ENCODE results near the gene SCG5. TPM values are rescaled to one million over a fixed set of nuclear protein-coding genes. Genes with fewer than 3 reads are reported as not detected.

SCG5 gene
- total and polyA plus RNA-seq, 2 experiments from 2014 or later = 9.0 to 20.2 TPM

DNA sequence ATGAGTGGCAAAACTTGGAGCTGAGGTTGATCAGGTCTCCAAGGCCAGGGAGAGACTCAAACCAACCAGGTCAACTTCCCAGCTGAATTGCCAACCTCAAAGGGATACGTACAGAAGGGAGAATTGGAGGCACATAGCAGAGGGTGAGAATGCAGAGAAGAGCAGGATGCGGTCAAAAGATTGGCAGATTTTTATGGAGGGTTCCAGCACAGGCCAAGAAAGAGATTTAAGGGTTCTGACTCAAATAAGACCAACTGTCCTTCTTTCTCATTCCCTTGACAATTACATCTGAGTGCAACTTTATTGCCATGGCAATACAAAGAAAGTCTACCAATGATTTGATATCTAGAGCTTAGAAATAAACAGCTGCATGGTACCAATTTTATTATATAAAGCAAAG is 33.2 kb downstream of the SCG5 start:
- TF ChIP-seq, protein P1, sequence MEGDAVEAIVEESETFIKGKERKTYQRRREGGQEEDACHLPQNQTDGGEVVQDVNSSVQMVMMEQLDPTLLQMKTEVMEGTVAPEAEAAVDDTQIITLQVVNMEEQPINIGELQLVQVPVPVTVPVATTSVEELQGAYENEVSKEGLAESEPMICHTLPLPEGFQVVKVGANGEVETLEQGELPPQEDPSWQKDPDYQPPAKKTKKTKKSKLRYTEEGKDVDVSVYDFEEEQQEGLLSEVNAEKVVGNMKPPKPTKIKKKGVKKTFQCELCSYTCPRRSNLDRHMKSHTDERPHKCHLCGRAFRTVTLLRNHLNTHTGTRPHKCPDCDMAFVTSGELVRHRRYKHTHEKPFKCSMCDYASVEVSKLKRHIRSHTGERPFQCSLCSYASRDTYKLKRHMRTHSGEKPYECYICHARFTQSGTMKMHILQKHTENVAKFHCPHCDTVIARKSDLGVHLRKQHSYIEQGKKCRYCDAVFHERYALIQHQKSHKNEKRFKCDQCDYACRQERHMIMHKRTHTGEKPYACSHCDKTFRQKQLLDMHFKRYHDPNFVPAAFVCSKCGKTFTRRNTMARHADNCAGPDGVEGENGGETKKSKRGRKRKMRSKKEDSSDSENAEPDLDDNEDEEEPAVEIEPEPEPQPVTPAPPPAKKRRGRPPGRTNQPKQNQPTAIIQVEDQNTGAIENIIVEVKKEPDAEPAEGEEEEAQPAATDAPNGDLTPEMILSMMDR (IDR thresholded peaks at IDR 0.05; ENCODE audit: low read depth, low read length) = no peak
- H3K27ac ChIP-seq = no peak overlapping the region
- no peak for DNase-seq (ENCODE audit: low read depth in 1 of 2, low spot score in 1 of 2)
- no peaks in the 10 kb centered on the region for H3K36me3 ChIP-seq
- no peak overlapping the region for H3K4me3 ChIP-seq
- H3K27me3 ChIP-seq = no peaks in the 10 kb centered on the region
- H3K4me1 ChIP-seq (ENCODE audit: low read depth) = no peaks in the 10 kb centered on the region
- no peaks in the 10 kb centered on the region for H3K9me3 ChIP-seq (ENCODE audit: low read depth)

- DNase-seq (ENCODE audit: low read depth in 1 of 2, low spot score in 1 of 2) = no peak
- H3K4me1 ChIP-seq (ENCODE audit: low read depth) = no peaks in the 10 kb centered on the region
- no peak overlapping the region for H3K4me3 ChIP-seq
- no peaks in the 10 kb centered on the region for H3K9me3 ChIP-seq (ENCODE audit: low read depth)
- no peaks in the 10 kb centered on the region for H3K36me3 ChIP-seq
- TF ChIP-seq, protein P1 (IDR thresholded peaks at IDR 0.05; ENCODE audit: low read depth, low read length) = no peak
- no peaks in the 10 kb centered on the region for H3K27me3 ChIP-seq
- H3K27ac ChIP-seq = no peak overlapping the region
Measured at GRCh38 chr15:32675466-32675865, 34.0 kb downstream of the SCG5 start.

- Histone ChIP-seq H3K4me1 (ENCODE audit: low read depth) (no peaks in the 10 kb centered on the region), H3K27me3 (no peaks in the 10 kb centered on the region), H3K36me3 (no peaks in the 10 kb centered on the region), H3K27ac (no peak overlapping the region), H3K9me3 (ENCODE audit: low read depth) (no peaks in the 10 kb centered on the region), H3K4me3 (no peak overlapping the region)
- TF ChIP-seq, protein P1 (IDR thresholded peaks at IDR 0.05; ENCODE audit: low read depth, low read length) = no peak
- no peak for DNase-seq (ENCODE audit: low read depth in 1 of 2, low spot score in 1 of 2)
Measured at GRCh38 chr15:32676169-32676568, 34.7 kb downstream of the SCG5 start.

GRCh38 chr15:32677238-32677750 is 35.8 kb downstream of the SCG5 start:
- H3K27me3 ChIP-seq = no peaks in the 10 kb centered on the region
- no peak for DNase-seq (ENCODE audit: low read depth in 1 of 2, low spot score in 1 of 2)
- no peaks in the 10 kb centered on the region for H3K4me1 ChIP-seq (ENCODE audit: low read depth)

DNA sequence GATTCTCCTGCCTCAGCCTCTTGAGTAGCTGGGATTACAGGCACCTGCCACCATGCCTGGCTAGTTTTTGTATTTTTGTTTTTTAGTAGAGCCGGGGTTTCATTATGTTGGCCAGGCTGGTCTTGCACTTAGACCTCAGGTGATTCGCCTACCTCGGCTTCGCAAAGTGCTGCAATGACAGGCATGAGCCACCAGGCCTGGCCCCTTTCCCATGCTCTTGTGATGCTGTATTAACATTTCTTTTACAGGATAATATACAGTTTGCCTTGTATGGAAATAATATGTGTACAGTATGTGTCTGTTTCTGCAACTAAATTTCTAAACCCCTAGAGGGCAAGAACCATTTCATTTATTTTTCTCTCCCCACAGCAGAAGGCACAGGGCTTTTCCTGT is 37.8 kb downstream of the SCG5 start:
- Histone ChIP-seq H3K36me3 (no peaks in the 10 kb centered on the region), H3K4me3 (no peak overlapping the region), H3K4me1 (ENCODE audit: low read depth) (no peaks in the 10 kb centered on the region), H3K27ac (no peak overlapping the region), H3K9me3 (ENCODE audit: low read depth) (no peaks in the 10 kb centered on the region), H3K27me3 (no peaks in the 10 kb centered on the region)
- DNase-seq (ENCODE audit: low read depth in 1 of 2, low spot score in 1 of 2) = no peak
- TF ChIP-seq, protein P1 (IDR thresholded peaks at IDR 0.05; ENCODE audit: low read depth, low read length) = no peak

More at GRCh38 chr15:32677238-32677750, 35.8 kb downstream of the SCG5 start:
- Histone ChIP-seq H3K9me3 (ENCODE audit: low read depth) (no peaks in the 10 kb centered on the region), H3K36me3 (no peaks in the 10 kb centered on the region), H3K27ac (no peak overlapping the region), H3K4me3 (no peak overlapping the region)
- TF ChIP-seq, protein P1 (IDR thresholded peaks at IDR 0.05; ENCODE audit: low read depth, low read length) = no peak
